WTC11 (cell line): Measurements from ENCODE around the gene PDHB. TPM values are rescaled to one million over a fixed set of nuclear protein-coding genes. Genes with fewer than 3 reads are reported as not detected.

Source experiments
- ATAC-seq: fragments of 200-7000 bp; cut with Tn5 transposase; 2 replicates; pipeline ENCODE4 v1.10.0; 2021; ENCODE audit warnings: mild to moderate bottlenecking, moderate library complexity
- CTCF ChIA-PET: fragments of 300-600 bp; sonication (Branson Sonifier 250); formaldehyde crosslinking; loops from one replicate; lab custom pipeline; 2021; ENCODE audit warnings: antibody characterized with exemption; lab: Charles Lee
- POLR2A ChIA-PET: fragments of 350-600 bp; sonication (Branson Sonifier 250); formaldehyde crosslinking; loops from one replicate; lab custom pipeline; 2021; ENCODE audit warnings: antibody characterized with exemption; lab: Charles Lee
- DNase-seq: peaks from one replicate; pipeline ENCODE4 v3.0.0; 2021; ENCODE audit warnings: low spot score
- H3K27ac Mint-ChIP-seq: 2 replicates; pipeline ENCODE4 v1.8.0; 2021; ENCODE audit warnings: mixed read lengths
- H3K27me3 Mint-ChIP-seq: 2 replicates; pipeline ENCODE4 v1.8.0; 2021; ENCODE audit warnings: low read depth, mild to moderate bottlenecking, moderate library complexity, mixed read lengths
- H3K36me3 Mint-ChIP-seq: 2 replicates; pipeline ENCODE4 v1.8.0; 2021; ENCODE audit warnings: mixed read lengths
- H3K4me1 Mint-ChIP-seq: 2 replicates; pipeline ENCODE4 v1.8.0; 2022; ENCODE audit warnings: mixed read lengths
- H3K4me3 Mint-ChIP-seq: 2 replicates; pipeline ENCODE4 v1.8.0; 2021; ENCODE audit warnings: mild to moderate bottlenecking, moderate library complexity, mixed read lengths
- H3K9me3 Mint-ChIP-seq: 2 replicates; pipeline ENCODE4 v1.8.0; 2021; ENCODE audit warnings: mixed read lengths
- CBFB ChIP-seq: sonication (generic); formaldehyde crosslinking; IDR thresholded peaks from 2 replicates; pipeline ENCODE4 v1.8.1; 2022; ENCODE audit warnings: mild to moderate bottlenecking, low read depth, missing genetic modification reagents
- CREM ChIP-seq: sonication (generic); formaldehyde crosslinking; IDR thresholded peaks from 2 replicates; pipeline ENCODE4 v1.8.1; 2022; ENCODE audit warnings: mild to moderate bottlenecking, missing genetic modification reagents, moderate library complexity
- EMX1 ChIP-seq: fragments of 250-450 bp; sonication (Bioruptor Pico); IDR thresholded peaks from 2 replicates; pipeline ENCODE4 v1.8.0; 2021; ENCODE audit warnings: mild to moderate bottlenecking
- ESRRA ChIP-seq: sonication (generic); formaldehyde crosslinking; IDR thresholded peaks from 2 replicates; pipeline ENCODE4 v1.8.1; 2022; ENCODE audit warnings: mild to moderate bottlenecking, missing genetic modification reagents, borderline replicate concordance
- FOXK1 ChIP-seq: sonication (generic); formaldehyde crosslinking; IDR thresholded peaks from 2 replicates; pipeline ENCODE4 v1.8.0; 2022; ENCODE audit warnings: mild to moderate bottlenecking, moderate library complexity, missing genetic modification reagents
- FOXP1 ChIP-seq: sonication (generic); formaldehyde crosslinking; IDR thresholded peaks from 2 replicates; pipeline ENCODE4 v1.8.0; 2022; ENCODE audit warnings: missing genetic modification reagents, mild to moderate bottlenecking, moderate library complexity, borderline replicate concordance
- GABPB1 ChIP-seq: sonication (generic); formaldehyde crosslinking; IDR thresholded peaks from 2 replicates; pipeline ENCODE4 v1.8.1; 2023; ENCODE audit warnings: mild to moderate bottlenecking, missing genetic modification reagents
- GTF2I ChIP-seq: fragments of 250-450 bp; sonication (Bioruptor Pico); conservative IDR thresholded peaks from 2 replicates; pipeline ENCODE4 v1.4.0; 2021; ENCODE audit warnings: mild to moderate bottlenecking
- MYBL2 ChIP-seq: sonication (generic); formaldehyde crosslinking; IDR thresholded peaks from 2 replicates; pipeline ENCODE4 v1.8.1; 2023; ENCODE audit warnings: mild to moderate bottlenecking, moderate library complexity, missing genetic modification reagents
- OVOL2 ChIP-seq: fragments of 250-450 bp; sonication (Bioruptor Pico); IDR thresholded peaks from 2 replicates; pipeline ENCODE4 v1.9.0; 2021; ENCODE audit warnings: mild to moderate bottlenecking, borderline replicate concordance
- PRRX2 ChIP-seq: fragments of 250-450 bp; sonication (Bioruptor Pico); IDR thresholded peaks from 2 replicates; pipeline ENCODE4 v1.8.0; 2021; ENCODE audit warnings: mild to moderate bottlenecking
- SMAD4 ChIP-seq: sonication (generic); formaldehyde crosslinking; IDR thresholded peaks from 2 replicates; pipeline ENCODE4 v1.8.0; 2022; ENCODE audit warnings: mild to moderate bottlenecking, missing genetic modification reagents
- TCF7 ChIP-seq: sonication (generic); formaldehyde crosslinking; IDR thresholded peaks from 2 replicates; pipeline ENCODE4 v1.8.0; 2022; ENCODE audit warnings: mild to moderate bottlenecking, low read depth, missing genetic modification reagents, moderate library complexity
- TEAD1 ChIP-seq: sonication (generic); formaldehyde crosslinking; IDR thresholded peaks from 2 replicates; pipeline ENCODE4 v1.8.0; 2022; ENCODE audit warnings: mild to moderate bottlenecking, missing genetic modification reagents
- TEAD4 ChIP-seq: sonication (generic); formaldehyde crosslinking; IDR thresholded peaks from 2 replicates; pipeline ENCODE4 v1.8.0; 2022; ENCODE audit warnings: mild to moderate bottlenecking, missing genetic modification reagents
- ZNF121 ChIP-seq: sonication (generic); formaldehyde crosslinking; IDR thresholded peaks from 2 replicates; pipeline ENCODE4 v1.8.0; 2023; ENCODE audit warnings: missing genetic modification reagents
- ZNF138 ChIP-seq: sonication (generic); formaldehyde crosslinking; conservative IDR thresholded peaks from 2 replicates; pipeline ENCODE4 v1.8.1; 2022; ENCODE audit warnings: mild to moderate bottlenecking, moderate library complexity, missing genetic modification reagents
- ZNF423 ChIP-seq: fragments of 250-450 bp; sonication (Bioruptor Pico); IDR thresholded peaks from 2 replicates; pipeline ENCODE4 v2.1.2; 2022; ENCODE audit warnings: mild to moderate bottlenecking, moderate library complexity
- total RNA-seq: library from RNA; stranded (reverse); gene quantifications from 3 replicates; pipeline ENCODE4 v1.2.3, GENCODE V29; 2021
- TF ChIP-seq, protein P1 (sequence below): fragments of 250-450 bp; sonication (Bioruptor Pico); IDR thresholded peaks from 2 replicates; pipeline ENCODE4 v1.9.0; 2021; ENCODE audit warnings: mild to moderate bottlenecking
- TF ChIP-seq, protein P2 (sequence below): fragments of 250-450 bp; sonication (Bioruptor Pico); IDR thresholded peaks from 2 replicates; pipeline ENCODE4 v2.1.2; 2022; ENCODE audit warnings: mild to moderate bottlenecking, moderate library complexity
- TF ChIP-seq, protein P3 (sequence below): sonication (generic); formaldehyde crosslinking; IDR thresholded peaks from 2 replicates; pipeline ENCODE4 v1.8.1; 2022; ENCODE audit warnings: mild to moderate bottlenecking, missing genetic modification reagents, moderate library complexity, borderline replicate concordance
- TF ChIP-seq, protein P4 (sequence below): sonication (generic); formaldehyde crosslinking; IDR thresholded peaks from 2 replicates; pipeline ENCODE4 v1.8.0; 2022; ENCODE audit warnings: missing genetic modification reagents
- TF ChIP-seq, protein P5 (sequence below): fragments of 250-450 bp; sonication (Bioruptor Pico); IDR thresholded peaks from 2 replicates; pipeline ENCODE4 v1.9.0; 2021; ENCODE audit warnings: moderate library complexity, mild to moderate bottlenecking, inconsistent platforms, borderline replicate concordance
- TF ChIP-seq, protein P6 (sequence below): sonication (generic); formaldehyde crosslinking; IDR thresholded peaks from 2 replicates; pipeline ENCODE4 v1.8.0; 2023; ENCODE audit warnings: mild to moderate bottlenecking, missing genetic modification reagents

The PDHB gene
- total RNA-seq, 1 experiment from 2014 or later: 131 TPM

DNA sequence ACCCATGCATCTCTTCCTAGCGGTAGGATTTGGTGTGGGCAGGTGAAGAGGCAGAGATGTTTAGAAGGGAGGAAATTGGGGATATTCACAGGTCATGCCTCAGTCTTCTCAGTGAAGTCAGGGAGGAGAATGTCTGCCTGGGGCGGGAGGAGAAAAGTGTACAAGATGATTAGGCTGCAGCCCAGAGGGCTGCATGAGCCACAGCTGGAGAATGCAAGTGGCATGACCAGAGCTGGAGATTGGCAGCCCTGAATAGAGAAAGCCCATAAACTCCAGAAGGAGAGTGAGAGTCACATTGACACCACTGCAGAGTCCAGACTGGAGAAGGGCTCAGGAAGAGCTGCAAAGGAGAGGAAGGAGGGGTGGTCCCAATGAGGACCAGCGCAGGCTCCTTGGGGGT, 22.6 kb downstream of the PDHB start:
- ChIA-PET POLR2A (no interaction called here), CTCF (interaction anchor here (1.6 kb wide), 1 partner anchor 78 kb away, joined by 3 read pairs; the partner anchor contains the start of gene PXK)
- DNase-seq (no peak), ATAC-seq (no peak)
- Mint-ChIP-seq H3K4me3 (no peak overlapping the region), H3K27me3 (no peaks in the 10 kb centered on the region), H3K36me3 (no peaks in the 10 kb centered on the region; the same call in 1 of the 2 replicates), H3K4me1 (peaks cover 21% of the 10 kb centered on the region), H3K9me3 (no peaks in the 10 kb centered on the region), H3K27ac (no peak overlapping the region)
- TF ChIP-seq PRRX2 (CRISPR knock-in tag) (no peak), ZNF121 (CRISPR knock-in tag) (no peak), FOXK1 (no peak), GTF2I (CRISPR knock-in tag) (no peak), MYBL2 (CRISPR knock-in tag) (no peak), TCF7 (CRISPR knock-in tag) (no peak), ZNF423 (CRISPR knock-in tag) (no peak), SMAD4 (no peak), TEAD1 (CRISPR knock-in tag) (no peak), ZNF138 (CRISPR knock-in tag) (no peak), GABPB1 (CRISPR knock-in tag) (no peak), TEAD4 (CRISPR knock-in tag) (no peak)
- TF ChIP-seq, protein P1, sequence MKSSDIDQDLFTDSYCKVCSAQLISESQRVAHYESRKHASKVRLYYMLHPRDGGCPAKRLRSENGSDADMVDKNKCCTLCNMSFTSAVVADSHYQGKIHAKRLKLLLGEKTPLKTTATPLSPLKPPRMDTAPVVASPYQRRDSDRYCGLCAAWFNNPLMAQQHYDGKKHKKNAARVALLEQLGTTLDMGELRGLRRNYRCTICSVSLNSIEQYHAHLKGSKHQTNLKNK: no peak

DNA sequence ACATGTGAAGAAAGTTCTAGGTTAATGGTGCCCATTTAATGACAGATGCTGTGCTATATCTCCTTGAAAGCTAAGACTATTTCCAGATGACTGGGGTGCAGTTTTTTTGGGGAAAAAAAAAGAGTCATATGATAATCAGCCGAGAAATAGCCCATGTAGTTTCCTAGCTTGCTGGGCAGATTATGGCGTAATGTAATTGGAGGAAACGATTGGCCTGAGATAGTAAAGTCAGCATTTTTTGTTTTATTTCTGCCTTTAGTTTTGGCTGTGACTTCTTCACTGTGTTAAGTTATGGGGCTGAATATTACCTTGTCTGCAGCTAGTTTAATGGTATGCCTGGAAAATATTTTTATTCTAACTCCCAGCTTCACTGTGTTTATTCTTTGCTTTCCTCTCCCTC, 24.0 kb downstream of the PDHB start:
- CTCF ChIA-PET: interaction anchor here (0.7 to 1.4 kb wide), 2 partner anchors 103 to 222 kb away, joined by 3 read pairs; partner anchors contain the start of gene HTD2
- POLR2A ChIA-PET: no interaction called here

More for the DNA sequence above, 24.0 kb downstream of the PDHB start:
- no peak for ATAC-seq
- no peak for TF ChIP-seq ESRRA (CRISPR knock-in tag)
- no peak for TF ChIP-seq FOXP1
- TF ChIP-seq, protein P2, sequence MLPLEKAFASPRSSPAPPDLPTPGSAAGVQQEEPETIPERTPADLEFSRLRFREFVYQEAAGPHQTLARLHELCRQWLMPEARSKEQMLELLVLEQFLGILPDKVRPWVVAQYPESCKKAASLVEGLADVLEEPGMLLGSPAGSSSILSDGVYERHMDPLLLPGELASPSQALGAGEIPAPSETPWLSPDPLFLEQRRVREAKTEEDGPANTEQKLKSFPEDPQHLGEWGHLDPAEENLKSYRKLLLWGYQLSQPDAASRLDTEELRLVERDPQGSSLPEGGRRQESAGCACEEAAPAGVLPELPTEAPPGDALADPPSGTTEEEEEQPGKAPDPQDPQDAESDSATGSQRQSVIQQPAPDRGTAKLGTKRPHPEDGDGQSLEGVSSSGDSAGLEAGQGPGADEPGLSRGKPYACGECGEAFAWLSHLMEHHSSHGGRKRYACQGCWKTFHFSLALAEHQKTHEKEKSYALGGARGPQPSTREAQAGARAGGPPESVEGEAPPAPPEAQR (CRISPR knock-in tag): no peak
- TF ChIP-seq, protein P3, sequence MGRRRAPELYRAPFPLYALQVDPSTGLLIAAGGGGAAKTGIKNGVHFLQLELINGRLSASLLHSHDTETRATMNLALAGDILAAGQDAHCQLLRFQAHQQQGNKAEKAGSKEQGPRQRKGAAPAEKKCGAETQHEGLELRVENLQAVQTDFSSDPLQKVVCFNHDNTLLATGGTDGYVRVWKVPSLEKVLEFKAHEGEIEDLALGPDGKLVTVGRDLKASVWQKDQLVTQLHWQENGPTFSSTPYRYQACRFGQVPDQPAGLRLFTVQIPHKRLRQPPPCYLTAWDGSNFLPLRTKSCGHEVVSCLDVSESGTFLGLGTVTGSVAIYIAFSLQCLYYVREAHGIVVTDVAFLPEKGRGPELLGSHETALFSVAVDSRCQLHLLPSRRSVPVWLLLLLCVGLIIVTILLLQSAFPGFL (CRISPR knock-in tag): no peak
- TF ChIP-seq, protein P4, sequence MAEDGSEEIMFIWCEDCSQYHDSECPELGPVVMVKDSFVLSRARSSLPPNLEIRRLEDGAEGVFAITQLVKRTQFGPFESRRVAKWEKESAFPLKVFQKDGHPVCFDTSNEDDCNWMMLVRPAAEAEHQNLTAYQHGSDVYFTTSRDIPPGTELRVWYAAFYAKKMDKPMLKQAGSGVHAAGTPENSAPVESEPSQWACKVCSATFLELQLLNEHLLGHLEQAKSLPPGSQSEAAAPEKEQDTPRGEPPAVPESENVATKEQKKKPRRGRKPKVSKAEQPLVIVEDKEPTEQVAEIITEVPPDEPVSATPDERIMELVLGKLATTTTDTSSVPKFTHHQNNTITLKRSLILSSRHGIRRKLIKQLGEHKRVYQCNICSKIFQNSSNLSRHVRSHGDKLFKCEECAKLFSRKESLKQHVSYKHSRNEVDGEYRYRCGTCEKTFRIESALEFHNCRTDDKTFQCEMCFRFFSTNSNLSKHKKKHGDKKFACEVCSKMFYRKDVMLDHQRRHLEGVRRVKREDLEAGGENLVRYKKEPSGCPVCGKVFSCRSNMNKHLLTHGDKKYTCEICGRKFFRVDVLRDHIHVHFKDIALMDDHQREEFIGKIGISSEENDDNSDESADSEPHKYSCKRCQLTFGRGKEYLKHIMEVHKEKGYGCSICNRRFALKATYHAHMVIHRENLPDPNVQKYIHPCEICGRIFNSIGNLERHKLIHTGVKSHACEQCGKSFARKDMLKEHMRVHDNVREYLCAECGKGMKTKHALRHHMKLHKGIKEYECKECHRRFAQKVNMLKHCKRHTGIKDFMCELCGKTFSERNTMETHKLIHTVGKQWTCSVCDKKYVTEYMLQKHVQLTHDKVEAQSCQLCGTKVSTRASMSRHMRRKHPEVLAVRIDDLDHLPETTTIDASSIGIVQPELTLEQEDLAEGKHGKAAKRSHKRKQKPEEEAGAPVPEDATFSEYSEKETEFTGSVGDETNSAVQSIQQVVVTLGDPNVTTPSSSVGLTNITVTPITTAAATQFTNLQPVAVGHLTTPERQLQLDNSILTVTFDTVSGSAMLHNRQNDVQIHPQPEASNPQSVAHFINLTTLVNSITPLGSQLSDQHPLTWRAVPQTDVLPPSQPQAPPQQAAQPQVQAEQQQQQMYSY (CRISPR knock-in tag): no peak
- TF ChIP-seq ZNF423 (CRISPR knock-in tag): no peak
- TF ChIP-seq CBFB: no peak
- no peak for TF ChIP-seq OVOL2
- TF ChIP-seq, protein P5, sequence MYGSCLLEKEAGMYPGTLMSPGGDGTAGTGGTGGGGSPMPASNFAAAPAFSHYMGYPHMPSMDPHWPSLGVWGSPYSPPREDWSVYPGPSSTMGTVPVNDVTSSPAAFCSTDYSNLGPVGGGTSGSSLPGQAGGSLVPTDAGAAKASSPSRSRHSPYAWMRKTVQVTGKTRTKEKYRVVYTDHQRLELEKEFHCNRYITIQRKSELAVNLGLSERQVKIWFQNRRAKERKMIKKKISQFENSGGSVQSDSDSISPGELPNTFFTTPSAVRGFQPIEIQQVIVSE (CRISPR knock-in tag): no peak
- no peak for TF ChIP-seq EMX1 (CRISPR knock-in tag)
- TF ChIP-seq, protein P6, sequence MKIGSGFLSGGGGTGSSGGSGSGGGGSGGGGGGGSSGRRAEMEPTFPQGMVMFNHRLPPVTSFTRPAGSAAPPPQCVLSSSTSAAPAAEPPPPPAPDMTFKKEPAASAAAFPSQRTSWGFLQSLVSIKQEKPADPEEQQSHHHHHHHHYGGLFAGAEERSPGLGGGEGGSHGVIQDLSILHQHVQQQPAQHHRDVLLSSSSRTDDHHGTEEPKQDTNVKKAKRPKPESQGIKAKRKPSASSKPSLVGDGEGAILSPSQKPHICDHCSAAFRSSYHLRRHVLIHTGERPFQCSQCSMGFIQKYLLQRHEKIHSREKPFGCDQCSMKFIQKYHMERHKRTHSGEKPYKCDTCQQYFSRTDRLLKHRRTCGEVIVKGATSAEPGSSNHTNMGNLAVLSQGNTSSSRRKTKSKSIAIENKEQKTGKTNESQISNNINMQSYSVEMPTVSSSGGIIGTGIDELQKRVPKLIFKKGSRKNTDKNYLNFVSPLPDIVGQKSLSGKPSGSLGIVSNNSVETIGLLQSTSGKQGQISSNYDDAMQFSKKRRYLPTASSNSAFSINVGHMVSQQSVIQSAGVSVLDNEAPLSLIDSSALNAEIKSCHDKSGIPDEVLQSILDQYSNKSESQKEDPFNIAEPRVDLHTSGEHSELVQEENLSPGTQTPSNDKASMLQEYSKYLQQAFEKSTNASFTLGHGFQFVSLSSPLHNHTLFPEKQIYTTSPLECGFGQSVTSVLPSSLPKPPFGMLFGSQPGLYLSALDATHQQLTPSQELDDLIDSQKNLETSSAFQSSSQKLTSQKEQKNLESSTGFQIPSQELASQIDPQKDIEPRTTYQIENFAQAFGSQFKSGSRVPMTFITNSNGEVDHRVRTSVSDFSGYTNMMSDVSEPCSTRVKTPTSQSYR: no peak
- no peak for TF ChIP-seq GABPB1 (CRISPR knock-in tag)
- TF ChIP-seq CREM (CRISPR knock-in tag): no peak
- DNase-seq: no peak
- Mint-ChIP-seq H3K36me3 (no peaks in the 10 kb centered on the region; the same call in 1 of the 2 replicates), H3K27me3 (no peaks in the 10 kb centered on the region), H3K4me3 (no peak overlapping the region), H3K4me1 (peaks cover 15% of the 10 kb centered on the region), H3K9me3 (no peaks in the 10 kb centered on the region), H3K27ac (no peak overlapping the region)
